Jurkat, Clone E6-1 (cell line): ENCODE data around the gene MED9.

ENCODE experiments used
- DNase-seq: peaks from one replicate; pipeline ENCODE4 v3.0.0-alpha.2; 2011; ENCODE audit warnings: low read depth, low spot score
- H3K4me3 ChIP-seq: 2 replicates; pipeline ENCODE4 v1.5.1; 2011; ENCODE audit warnings: mild to moderate bottlenecking, low read length, control low read depth, moderate library complexity

Gene MED9

DNA sequence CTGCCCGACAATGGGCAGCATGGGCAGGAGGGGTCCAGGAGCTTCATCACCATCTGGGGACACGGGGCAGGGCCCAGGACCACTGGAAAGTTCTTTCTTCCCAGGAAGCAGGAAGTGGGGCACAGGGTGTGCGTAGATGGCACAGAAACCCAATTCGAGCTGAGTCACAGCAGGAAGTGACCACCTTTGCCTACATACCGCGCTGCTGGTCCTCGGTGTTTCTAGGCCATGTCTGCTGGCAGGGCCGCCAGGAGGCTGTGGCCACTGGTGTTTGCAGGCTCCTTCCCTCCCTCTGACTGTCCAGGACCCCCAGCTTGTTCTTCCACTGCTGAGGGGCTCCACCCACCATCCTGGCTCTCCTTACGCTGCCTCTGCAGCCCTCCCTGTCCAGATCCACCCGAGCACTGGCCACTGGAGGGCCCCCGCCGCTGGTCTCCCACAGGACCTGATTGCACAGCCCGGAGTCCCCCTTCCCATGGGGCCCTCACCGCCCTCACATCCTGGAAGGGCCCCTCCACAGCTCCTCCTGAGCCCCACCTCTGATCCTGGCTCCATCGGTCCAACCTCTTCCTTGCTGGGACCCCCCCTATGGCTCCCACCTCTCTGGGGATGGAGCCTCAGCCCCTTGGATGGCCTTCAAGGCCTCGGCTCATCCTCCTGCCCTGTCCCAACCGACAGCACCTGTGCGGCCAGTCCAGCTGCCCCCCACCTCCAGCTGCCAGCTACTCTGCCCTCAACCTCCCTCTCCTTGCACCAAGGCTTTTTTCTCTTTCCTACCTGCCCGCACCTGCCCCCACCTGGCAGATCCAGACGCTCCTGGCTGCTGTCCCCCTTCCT is 33.9 kb downstream of the MED9 start:
- H3K4me3 ChIP-seq: no peak overlapping the region
- no peak for DNase-seq

DNA sequence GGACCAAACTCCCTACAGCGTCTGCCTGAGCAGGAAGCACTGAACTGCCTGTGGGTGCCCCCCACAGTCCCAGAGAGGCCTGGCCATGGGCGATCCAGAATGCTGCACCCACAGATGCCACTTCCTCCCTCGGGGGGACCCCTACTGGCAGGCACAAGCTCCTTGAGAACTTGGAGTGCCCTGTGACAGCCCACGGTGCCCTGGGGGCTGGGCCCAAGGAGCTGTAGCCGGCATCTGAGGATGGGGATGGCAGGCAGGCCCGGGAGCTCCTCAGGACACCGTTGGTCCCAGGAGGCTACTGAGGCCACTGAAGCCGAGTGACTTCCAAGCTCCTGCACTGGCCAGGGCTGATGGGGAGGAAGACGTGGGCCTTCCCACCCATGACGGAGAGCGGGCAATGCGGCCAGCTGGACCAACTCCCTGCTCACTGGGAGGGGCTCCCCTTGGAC is 34.5 kb downstream of the MED9 start:
- no peak overlapping the region for H3K4me3 ChIP-seq
- DNase-seq: peak; percentile 29

DNA sequence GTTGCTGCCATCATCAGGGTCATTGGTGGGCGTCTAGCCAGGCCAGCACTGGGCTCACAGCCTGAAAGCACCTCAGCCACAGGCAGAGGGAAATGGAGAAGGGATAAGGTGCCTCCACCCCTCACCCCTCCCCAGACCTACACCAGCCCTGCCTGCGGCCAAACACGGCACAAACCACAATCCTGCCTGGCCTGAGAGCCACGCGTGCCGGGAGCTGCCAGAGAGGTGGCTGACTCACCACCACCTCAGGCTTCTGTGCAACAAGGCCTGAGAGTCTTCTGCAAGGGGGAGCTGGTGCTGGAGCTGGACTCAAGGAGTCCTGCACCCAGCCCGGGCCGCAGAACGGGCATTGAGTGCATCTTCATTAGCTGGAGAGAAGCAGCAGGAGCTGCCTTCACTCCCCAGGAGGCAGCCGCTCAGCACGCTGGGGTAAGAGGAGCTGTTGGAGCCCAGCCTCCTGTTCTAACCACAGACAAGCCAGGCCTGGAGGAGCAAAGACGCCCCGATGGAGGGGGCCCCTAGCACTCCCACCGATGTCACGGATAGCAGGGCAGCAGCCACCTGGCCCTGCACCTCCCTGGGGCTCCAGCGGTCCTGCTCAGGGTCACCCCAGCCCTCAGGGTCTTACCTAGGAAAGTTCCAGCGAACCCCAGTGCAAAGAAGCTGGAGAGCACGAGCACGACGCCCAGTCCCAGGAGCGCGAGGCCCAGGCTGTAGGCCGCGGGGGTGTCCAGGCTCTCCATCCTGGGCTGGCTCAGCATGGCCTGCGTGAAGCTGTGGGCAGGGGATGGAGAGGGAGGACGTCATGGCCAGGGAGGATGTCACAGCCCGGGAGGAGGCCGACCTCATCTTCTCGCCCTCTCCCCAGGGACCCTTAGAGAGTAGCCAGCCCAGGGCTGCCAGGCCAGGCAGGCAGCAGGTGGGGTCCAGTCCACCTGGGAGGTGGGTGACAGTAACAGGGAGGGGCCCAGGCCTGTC is 35.4 kb downstream of the MED9 start:
- H3K4me3 ChIP-seq: no peak overlapping the region
- DNase-seq: no peak

DNA sequence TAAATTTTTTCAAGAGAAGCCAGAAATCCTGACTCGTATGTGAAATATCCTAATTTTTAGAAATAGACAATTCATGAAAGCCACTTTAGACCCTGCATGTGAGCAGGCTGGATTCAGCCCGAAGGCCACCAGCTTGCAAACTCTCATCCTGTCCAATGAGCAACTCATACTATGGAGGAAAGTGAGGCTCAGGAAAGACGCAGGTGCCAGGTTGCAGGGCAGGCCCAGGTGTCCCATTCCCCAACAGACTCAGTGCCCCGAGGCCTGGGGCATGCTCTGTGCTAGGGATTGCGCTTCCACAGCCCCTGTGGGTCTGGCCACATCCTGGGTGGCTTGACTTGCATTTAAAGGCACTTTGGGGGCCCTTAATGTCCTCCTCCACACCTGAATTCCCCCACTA is 36.1 kb downstream of the MED9 start:
- DNase-seq: no peak
- H3K4me3 ChIP-seq: no peak overlapping the region

DNA sequence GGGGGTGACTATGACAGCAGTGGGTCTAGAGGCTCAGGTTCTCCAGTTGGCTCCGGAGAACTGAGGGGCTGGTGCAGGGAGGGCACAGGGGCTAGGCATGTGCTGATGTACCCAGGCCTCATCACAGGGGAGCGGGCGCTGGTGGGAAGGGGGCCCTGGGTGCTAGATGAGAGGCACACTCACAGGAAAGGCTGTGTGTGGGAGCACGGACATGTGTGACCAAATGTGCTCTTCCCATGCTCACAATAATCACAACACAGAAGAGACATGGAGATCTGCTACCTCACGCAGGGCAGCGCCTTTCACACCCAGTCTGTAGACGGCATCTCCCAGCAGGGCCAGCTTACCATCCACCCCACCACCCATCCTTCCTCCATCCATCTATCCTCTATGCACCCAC is 36.8 kb downstream of the MED9 start:
- DNase-seq: no peak

DNA sequence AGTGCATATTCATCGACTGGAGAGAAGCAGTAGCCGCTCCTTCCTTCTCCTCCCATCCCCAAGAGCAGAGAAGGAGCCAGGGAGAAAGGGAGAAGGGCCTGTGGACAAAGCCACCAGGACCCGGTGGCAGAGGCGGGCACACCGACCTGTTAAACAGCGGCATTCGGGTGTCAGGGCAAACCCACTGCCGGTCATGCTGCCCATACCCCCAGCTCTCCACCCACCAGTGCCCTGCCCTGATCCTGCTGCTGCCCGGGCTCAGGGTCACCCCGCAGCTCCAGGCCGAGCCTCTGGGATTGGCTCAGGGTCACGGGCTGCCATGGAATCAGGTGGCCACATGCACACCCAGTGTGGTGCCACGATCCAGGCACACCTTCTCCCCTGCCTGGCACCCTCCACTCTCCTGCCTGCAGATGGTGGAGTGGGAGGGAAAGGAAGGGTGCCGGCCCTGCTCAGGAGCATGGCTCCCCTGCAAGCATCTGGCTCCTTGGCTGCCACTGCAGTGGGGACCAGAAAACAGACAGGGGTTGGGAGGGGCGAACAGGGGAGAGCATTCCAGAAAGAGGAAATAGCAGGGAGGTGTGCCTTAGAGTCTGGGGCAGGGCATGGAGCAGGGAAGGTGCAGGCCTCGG is 37.7 kb downstream of the MED9 start:
- DNase-seq: no peak
- no peak overlapping the region for H3K4me3 ChIP-seq

More for the DNA sequence above, 36.8 kb downstream of the MED9 start:
- H3K4me3 ChIP-seq: no peak overlapping the region

DNA sequence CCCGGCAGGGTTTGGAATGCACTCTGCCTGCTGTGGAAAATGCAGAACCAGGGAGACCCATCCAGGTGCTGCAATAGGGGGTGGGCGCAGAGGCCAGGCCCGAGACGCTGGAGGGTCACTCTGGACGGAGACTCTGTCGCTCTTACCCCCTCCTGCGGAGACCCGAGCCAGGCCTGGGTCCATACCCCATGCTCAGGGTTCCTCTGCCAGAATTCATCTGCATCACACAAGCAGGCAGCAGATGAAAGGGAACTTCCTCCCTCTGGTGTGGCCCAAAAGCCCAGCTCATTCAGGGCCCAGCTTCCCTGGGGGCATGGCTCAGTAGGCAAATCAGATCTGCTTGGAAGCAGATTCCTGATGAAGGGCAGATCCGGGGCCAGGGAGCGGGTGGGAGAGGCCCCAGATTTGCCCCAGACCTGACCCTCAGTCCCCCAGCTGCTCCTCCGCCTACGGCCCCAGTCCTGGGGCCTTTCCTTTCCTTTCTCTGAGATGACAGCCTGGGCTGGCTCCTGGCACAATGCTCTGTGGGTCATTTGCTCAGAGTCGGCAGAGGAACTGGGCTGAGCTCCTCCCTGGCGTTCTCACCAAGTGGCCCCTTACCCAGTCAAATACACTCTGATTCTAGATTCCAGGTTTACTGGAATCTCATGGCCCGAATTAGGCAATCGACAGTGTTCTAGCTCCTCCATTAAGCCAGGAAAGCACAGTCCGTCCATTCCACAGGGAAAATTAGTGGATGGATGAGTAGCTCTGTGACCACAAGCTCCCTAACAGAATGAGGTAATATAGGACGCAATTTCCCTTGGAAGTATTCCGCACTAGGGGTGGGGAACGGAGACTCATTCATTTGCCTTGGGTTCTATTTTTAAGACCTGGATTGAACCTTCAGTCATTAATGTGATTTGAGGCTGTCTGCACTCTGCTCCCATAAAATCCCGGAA is 38.5 kb downstream of the MED9 start:
- DNase-seq: no peak
- H3K4me3 ChIP-seq: no peak overlapping the region

DNA sequence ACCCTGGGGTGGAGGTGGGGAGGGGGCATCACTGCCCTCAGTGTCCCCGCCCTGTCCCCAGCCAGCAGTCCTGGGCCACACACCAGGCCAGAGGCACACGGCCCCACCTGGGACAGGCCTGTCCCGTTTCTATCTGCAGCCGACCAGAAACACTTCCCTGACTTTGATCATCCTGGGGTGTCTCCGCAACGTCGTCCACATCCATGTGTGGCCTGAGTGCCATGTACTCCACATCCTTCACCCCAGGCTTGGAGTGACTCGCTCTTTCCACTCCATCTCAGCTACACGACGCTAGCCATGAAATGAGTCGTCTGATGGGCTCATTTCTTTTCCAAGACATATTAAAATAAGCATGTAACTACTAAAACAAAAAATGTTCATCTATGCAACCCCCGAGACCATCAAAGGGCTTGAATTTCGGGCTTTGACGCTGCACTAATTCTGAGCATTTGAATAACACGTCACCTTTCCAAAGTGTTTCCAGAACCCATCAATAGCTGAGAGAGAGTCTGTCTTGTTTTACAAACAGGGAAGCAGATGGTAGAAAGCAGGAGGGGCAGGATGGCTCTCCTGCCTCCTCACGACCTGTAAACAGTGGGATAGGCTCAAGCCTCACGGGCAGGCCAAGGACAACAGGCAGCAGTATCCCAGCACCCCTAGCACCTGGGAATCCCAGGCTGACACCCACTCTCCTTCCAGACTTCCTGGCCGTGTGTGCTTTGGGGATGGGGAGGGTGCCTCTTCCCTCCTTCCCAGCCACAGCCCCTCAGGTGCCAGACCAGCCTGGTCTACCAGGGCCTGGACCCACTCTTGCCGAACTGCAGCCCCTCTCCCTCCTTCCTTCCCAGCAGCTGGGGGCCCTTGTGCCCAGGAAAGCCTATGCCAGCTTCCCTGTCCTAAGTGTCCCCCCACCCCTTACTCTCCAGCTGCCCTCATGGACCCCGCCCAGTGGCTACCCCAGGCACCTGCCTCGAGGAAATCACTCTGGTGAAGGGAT is 39.4 kb downstream of the MED9 start:
- DNase-seq: no peak
- no peak overlapping the region for H3K4me3 ChIP-seq

DNA sequence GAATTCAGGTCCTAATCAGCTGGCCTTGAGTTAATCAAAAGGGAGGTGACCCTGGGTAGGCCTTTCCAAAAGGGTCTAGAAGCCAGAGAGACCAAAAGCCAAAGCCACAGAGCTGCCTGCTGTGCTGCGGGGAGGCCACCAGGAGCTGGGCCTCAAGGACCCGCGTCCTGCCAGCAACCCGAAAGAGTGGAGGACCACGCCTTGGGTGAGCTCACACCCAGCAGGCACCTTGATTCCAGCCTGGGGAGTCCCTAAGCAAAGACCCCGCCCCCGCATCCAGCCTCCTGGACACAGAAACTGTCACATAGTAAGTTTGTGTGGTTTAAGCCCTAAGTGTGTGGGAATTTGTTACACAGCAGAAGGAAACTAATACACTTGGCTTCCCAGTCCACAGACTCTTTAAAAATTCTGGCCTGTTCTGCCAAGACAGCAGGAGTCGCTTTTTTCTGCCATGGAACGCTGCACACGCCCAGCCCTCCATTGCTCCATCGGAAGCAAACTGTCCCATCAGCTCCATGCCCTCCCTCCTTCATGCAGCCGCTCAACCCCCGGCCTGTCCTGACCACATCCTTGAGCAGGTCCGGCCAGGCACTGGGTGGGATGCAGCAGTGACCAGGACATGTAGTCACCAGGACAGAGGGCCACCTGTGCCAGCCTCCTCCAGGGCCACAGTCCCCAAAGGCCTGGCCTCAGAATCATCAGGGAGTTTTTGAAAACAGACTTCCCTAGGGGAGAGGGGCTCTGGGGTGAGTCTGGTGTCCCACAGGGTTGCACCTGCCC is 40.3 kb downstream of the MED9 start:
- DNase-seq: no peak
- no peak overlapping the region for H3K4me3 ChIP-seq

DNA sequence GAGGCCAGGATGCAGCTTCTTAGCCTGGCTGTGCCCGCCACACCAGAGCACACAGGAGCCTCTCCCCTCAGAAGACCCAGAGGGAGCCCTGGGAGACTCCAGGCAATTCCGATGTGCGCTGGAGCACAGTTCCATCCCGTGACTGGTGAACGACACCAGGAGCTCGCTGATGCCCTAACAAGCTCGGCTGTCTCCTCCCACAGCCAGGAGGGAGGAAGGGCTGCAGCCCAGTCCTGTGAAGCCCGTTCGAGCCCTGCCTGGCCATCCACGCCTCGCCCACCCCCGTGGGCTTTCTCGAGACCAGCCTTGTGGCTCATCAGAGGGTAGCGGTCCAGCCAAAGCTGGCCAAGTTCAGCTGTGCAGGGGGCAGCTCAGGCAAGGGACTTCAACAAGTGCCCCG is 41.2 kb downstream of the MED9 start:
- no peak overlapping the region for H3K4me3 ChIP-seq
- DNase-seq: no peak

DNA sequence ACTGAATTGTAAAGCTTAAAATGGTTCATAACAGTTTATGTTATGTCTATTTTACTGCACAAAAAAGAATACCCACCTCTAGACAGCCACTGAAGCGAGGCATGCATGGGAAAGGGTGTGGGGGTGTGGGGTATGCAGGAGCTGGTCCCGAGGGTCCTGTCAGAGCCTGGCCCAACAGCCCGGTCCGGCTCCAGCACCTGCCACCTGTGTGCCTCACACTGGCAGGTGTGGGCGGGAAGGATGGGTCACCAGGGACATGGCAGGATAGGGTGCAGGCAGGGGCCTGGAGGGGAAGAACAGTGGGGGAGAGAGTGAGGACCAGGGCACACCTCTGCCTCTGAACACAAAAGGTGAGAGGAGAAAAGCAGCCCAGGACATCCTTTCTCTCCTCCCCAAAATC is 42.2 kb downstream of the MED9 start:
- DNase-seq: no peak
- no peak overlapping the region for H3K4me3 ChIP-seq

DNA sequence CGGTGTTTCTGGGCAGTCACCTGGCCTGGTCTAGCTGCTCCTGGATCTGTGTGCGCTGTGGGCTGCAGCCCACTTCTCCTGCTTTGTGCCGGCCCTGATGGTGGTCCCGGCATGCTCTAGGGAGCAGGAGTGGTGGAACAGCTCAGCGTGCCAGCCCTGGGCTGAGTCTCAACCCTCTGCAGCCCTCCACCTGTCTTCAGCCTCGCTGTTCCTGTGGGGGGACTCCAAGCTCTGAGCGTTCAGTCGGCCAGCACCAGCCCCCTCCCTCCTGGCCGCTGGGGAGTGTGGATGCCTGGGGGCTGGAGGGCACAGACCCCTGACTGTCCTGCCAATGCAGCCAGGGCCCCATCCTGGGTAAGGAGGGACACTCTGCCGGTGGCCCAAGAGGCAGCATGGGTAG is 43.1 kb downstream of the MED9 start:
- no peak overlapping the region for H3K4me3 ChIP-seq
- no peak for DNase-seq

DNA sequence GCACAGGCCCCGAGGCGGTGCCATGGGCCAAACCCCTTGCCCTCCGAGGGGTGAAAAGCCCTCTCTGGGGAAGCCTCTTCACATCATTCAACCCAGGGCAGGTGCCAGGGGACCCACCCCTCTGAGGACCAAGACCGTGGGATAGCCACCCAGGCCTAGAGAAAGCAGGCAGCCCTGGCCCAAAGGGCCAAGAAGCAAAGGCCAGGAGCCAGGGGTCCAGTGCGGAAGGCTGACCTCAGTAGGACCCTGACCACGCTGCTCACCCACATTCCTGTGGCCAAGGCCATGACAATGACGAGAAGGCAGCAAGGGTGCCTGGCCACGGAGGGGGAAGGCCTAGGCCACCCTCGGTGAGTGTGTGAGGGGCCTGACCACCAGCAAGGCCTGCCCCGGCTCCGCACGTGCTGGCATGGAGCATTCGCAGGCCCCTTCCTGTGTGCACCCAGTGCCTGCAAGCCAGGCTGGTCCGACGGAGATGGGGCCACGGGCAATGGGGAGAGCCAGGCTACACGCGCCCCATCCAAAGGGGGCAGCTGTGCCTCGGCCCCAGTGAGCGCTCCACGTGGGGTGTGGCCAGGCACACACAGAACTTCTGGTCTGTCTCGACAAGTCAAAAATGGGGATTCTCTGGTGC is 43.9 kb downstream of the MED9 start:
- H3K4me3 ChIP-seq: no peak overlapping the region
- no peak for DNase-seq

DNA sequence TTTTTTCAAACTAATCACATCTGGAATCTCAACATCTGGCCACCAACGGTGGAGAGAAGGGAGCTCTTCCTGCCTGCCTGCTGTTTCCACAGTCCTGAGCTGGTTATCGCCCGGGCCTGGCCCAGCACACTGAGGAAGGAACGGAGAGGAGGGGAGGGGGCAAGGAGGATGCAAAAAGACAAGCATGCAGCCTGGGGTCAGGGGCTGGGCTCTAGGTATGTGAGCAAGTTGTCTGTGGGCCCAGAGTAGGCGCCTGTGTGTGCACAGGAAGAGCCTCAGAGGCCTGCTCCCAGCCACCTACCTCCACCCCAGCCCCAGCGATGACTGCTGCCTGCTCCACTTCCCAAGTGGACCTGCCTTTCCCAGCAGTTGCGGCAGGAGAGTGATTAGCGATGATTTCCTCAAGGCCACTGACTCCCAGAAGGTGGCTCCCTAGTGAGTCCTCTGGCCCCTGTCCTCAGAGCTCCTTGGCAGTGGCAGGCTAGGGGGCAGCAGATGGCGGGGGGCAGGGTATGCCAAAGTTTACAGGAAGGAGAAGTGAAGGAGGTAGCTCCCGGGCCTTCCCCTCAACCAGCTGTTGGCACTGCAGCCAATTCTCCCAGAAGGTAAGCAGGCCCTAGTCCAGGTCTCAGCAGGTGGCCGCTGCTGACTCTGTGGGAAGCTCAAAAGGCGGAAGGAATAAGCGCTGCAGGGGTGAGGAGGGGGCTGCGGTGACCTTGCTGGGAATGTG is 46.4 kb downstream of the MED9 start:
- DNase-seq: no peak
- no peak overlapping the region for H3K4me3 ChIP-seq

DNA sequence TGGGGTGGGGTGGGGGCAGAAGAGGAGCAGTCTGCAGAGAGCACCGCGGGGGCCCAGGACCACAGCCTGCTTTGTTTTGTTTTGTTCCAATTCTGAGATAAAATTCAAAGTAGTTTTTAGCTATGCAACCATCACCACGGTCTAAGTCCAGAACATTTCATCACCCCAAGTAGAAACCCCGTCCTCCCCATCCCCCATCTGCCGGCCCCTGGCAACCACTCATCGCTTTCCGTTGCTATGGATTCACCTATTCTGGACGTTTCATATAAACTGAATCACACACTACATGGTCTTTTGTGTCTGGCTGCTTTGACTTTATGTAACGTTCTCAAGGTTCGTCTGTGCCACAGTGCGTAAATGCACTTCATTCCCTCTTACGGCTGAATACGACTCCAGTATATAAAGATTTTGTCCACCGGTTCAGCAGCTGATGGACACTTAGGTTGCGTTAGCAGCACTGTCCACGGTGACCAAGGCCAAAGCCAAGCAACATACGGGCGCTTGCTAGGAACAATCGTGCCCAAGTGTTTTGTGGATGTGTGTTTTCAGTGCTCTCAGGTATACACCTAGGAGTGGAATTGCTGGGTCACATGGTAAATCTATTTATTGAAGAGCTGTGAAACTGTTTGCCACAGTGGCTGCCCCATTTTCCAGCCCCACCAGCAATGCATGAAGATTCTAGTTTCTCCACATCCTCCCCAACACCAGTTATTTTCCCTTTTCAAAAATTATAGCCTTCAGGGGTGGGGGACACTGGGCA is 47.1 kb downstream of the MED9 start:
- DNase-seq: no peak
- H3K4me3 ChIP-seq: no peak overlapping the region
